Stimulated activated CD8-positive, alpha-beta memory T cell treated with anti-CD3 and anti-CD28 coated beads, Interleukin-12 subunit alpha, Interleukin-12 subunit beta, amount 100 ng/mL, for 24 hours (primary cell): ENCODE results near the gene MSI2.
A peak's percentile ranks its signal among the peaks of the same experiment; 100 is the strongest.

ENCODE experiments used
- DNase-seq: peaks from one replicate; pipeline ENCODE4 v3.0.0-alpha.2; 2020; ENCODE audit errors: extremely low read depth

MSI2 gene

GRCh38 chr17:57438066-57438731 is 181.9 kb downstream of the MSI2 start:
- DNase-seq: no peak

DNA sequence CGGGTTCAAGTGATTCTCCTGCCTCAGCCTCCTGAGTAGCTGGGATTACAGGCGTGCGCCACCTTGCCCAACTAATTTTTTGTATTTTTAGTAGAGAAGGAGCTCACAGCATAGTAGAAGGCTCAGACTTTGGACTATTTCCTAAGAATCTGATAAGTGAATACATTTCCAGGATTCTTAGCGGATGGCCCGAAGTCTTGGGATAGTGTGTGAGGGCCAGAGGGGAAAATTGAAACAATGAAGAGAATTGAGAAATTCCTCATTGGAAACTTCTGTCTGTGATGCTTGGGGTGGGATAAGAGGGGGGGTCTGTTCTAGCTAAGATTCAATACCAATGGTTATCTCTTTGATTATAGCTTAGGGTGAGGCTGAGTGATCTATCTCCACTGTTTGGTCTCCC is 183.3 kb downstream of the MSI2 start:
- no peak for DNase-seq

DNA sequence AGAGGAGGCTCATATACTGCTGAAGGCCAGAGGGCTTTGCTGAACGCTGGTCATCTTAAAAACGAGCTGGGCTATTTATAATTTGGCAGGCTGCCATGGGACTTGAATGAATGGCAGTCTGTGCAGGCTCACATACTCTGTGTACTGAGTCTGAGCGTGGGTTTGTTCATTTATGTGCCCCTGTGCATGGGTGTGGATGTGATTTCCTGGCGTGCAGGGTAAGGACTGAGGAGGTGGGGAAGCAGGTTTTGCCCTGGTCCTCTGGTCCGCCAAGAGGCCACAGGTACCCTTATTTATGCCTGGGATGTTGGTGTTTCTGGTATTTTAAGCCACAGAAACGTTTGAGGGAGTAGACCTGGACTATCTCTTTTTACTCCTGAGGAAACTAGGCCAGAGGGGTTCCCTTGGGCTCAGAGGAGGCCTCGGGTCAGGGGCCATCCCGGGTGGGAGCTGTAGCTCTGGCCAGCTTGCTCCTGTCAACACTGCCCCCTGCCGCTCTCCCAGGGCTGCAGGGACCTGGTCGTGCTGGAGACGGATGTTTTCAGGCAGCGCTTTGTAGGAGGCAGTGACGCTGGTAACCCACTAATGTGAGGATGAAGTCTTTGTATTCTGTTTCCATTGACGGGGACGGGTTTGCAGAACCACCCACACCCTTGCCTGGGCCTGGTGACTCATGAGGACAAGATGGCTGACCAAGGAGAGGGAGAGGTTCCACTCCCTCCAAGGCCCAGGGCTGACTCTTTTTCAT is 184.4 kb downstream of the MSI2 start:
- peak; percentile 58 for DNase-seq

- DNase-seq: no peak
Measured at GRCh38 chr17:57441270-57441600, 184.9 kb downstream of the MSI2 start.

- DNase-seq: no peak
Measured at GRCh38 chr17:57442401-57442823, 186.1 kb downstream of the MSI2 start.

DNA sequence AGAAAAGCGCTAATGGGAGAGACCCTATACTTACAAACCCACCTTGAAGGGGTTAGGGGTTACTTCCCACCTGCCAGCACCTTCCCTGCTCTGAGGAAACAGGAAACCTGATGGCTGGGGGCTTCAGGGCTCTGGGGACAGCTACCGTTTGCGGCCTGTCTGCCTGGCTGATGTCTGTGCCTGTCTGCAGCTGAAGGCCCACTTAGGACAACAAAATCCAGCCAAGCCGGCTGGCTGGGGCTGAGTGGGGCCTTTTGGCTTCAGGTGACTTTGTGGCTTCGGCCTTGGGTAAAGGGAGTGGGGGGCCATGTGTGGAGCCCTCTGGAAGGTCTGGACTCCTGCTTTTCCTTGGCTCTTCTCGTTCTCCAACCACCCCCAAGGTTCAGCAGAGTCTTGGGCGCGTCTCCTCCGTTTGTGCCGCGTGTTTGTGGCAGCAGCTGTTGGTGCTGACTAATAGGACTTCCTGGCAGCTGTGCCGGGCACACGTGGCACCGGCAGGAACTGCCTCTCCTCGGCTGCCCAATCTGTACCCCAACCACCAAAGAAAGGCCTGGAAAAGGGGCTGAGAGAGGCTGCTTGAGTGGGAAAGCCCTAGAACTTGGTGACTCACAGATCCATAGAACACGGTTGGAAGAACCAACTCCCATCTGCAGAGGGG is 186.7 kb downstream of the MSI2 start:
- no peak for DNase-seq

GRCh38 chr17:57443781-57444180 is 187.5 kb downstream of the MSI2 start:
- no peak for DNase-seq

DNA sequence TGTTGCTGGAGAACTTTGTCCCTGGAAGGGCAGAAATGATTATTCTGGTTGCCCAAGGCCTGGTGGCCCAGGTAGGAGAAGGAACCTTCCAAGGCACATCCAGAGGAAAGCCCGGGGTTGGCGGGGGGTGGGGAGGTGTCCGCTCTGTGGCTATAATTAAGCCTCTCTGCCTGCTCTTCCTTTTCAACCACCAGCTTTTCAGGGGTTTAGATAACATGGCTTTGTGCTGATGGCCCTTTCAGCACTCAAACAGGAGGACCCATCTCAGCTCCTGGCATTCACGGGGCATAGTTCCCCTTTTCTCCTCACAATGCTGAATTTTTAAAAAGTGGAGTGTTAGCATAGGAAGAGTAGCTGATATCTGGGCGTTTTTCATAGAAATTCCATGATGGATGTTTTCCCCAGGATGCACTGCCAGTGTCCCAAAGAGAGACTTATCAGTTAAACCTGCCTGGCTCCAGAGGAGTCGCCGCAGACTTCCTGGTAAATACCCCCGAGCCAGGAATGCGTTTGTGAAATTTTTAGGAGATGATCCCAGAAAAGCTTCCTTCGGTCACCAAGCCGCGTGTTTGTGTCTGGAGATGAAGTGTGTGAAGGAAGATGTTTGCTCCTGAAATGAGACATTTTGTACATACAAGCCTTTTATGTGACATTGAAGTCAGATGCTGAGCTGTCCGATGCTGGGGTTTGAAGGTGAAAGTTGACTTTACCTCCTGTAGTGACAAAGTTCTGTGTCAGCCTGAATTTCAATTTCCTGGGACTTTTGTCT is 188.5 kb downstream of the MSI2 start:
- no peak for DNase-seq

DNA sequence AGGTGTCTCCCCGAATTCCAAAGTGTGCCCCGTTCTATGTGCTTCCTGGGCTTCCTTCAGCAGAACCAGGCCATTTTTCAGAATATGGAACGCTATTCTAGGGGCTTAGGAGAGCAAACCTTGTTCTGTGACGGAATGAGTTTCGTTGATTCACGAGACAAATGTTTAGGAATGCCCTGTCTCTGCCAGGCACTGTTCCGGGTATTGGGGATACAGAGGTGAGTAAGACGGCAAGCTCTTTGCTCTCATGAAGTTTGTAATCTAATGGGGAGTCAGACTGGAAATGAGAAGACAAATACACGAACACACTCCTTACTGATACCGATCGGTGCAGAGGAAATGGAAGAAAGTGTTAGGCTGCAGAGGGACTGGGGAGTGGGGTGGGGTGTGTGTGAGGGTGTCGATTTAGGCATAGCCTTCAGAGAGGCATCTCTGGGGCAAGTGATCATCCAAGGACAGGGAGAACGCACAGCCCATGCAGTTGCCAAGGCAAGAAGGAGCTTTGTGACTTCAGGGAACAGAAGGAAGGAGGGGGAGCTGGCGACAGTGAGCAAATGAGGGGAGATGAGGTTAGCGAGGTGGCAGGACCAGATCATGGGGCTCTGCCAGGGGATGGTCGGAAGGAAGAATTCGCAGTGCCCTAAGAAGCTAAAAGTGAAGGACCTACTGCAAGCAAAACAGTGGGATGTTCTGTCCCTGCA is 189.6 kb downstream of the MSI2 start:
- DNase-seq: no peak

DNA sequence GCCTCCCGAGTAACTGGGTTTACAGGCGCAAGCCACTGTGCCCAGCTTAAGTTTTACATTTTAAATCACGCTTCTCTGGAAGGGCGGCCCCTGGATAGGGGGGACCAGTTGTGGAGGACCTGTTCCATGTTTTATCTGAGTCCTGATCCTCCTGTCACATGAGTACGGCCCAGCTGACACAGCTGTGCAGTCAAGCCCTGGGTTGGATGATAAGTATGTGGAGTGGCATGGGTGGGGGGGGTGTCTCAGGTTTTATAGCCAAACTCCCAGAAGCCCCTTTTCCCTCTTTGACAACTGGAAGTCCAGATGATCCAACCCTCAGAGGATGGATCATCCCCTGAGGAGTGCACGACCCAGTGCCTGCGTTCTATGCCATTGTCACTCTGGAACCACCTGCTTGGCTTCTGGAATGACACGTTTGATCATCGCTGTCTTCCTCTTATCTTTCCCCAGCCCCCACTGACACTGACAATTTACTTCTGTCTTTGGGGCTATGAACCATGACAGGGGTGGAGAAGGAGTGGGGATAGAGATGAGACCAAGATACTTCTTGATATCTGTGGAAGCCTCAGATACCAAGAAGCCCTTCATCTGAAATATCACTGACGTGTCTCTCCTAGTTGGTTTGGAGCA is 191.2 kb downstream of the MSI2 start:
- DNase-seq: no peak

DNA sequence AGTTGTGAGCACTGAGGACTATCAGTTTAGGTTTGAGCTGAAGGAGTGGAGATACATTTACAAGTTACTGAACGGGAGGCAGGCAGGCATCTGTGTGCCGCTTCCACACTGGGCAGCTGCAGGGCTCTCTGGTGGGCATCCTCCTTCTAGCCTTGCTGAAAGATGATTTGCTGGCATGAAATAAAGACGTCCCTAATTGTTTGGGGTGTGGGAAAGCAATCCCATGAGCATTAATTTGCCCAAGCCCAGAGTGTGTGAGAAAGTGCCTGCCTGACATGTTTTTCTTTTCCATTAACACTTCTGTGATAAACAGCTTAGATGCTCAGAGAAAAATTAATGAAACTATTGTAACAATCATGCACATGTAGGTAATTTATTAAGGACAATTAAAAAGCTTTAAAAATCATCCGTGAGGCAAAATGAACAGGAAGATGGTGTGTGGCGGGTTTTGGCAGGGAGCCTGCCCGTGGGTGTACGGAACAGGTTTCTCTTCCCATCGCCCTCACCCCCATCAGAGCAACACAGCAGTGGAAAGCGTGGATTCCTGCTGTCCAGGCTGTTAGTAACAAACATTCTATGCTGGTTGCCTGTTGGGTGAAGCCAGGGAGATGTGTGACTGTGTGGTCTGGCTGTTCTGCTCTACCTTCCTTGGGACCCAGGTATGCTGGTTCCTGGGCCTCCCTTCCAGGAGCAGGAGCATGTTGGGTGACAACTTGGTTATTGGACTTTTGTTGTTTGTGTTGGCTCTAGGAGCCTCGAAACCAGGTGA is 191.9 kb downstream of the MSI2 start:
- no peak for DNase-seq

DNA sequence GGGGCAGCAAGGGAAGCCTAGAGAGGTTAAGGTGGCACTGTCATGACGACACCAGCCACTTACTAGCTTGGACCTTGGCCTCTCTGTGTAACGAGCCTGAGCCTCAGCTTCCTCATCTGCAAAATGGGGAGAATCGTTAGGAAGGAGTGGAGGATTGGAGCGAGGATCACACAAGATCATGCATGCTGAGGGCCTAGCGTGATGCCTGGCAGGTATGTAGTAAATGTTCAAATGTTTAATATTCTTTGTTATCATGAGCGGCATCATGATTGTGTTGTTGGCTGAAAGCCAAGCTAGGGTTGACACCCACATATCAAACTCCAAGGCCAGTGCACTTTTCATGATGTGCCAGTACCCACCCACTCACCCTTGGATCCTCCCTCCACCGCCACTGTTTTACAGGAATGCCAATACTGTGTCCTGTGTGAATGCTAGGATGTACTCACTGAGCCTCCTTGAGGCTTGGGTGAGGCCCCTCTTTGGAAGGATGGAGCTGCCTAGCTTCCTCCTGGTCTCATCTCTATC is 192.5 kb downstream of the MSI2 start:
- DNase-seq: no peak

GRCh38 chr17:57451191-57451590 is 194.9 kb downstream of the MSI2 start:
- DNase-seq: no peak

DNA sequence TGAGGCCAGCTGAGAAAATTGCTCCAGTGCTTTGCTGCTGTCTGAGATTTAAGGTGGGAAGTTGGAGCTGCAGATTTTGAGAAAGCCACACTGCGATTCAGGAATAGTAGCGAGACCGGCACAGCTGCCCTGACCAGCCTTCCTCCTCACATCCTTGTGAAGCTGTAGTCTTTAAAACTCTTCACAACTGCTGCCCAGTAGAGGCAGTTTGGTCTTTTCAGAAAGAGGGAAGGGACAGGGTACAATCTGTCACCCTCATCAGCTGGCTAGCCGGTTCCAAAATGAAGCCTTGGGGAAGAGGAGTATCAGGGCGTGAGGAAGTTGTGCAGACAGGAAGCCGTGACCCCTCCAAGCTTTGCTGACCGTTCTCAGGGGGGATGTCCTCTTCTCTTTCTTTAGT is 195.3 kb downstream of the MSI2 start:
- DNase-seq: no peak

GRCh38 chr17:57453841-57454425 is 197.6 kb downstream of the MSI2 start:
- no peak for DNase-seq

- DNase-seq: no peak
Measured at GRCh38 chr17:57454729-57455062, 198.4 kb downstream of the MSI2 start.

DNA sequence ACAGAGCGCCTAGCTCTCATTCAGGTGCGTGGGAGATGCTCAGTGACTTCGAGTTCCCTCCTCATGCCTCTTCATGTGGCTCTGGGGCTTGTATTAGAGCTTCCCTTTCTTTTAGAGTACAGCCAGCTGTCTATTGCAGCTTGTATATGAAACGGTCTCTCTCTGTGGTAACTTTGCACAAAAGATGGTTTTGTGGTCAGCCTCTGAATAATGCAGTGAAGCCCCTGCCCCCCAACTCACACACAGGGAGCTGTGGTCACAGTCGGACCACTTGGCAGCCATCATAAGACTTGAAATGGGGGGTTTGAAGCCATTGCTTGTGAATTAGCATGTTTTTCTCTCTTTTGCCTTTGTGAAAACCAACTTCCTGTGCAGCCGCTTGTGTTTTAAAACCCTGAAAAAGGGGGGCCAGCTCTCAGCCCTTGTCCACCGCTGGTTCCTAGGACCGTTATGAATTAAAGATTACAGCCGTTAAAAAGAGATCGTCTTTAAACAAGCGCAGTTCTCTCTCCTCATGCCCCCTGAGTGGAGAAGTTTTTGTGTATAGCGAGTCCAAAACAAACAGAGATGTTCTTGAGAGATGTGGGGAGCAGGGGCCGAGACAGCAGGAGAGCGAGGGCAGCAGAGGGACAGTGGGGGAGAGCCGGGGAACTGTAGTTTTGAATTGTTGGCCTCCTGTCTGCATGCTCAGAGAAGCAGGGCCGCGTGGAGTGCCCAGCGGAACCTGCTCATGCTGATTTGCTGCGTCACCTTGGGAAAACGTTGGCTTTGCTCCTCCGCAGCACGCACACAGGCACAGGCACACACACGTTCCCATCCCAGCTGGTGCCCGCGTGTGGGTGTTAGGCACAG is 199.0 kb downstream of the MSI2 start:
- DNase-seq: no peak

- no peak for DNase-seq
Measured at GRCh38 chr17:57456622-57457021, 200.3 kb downstream of the MSI2 start.

GRCh38 chr17:57457188-57457587 is 200.9 kb downstream of the MSI2 start:
- no peak for DNase-seq
